GM21576 (cell line): ENCODE results near the gene ORMDL2.
"Not testable (repeated sequence)": the region's sequence is repeated elsewhere in the genome, so short reads cannot be mapped to it uniquely, and the experiment has no call there.

ENCODE experiments used
- ATAC-seq: cut with Tn5 transposase; IDR thresholded peaks from one replicate; pipeline ENCODE4 v1.9.1; 2021; ENCODE audit warnings: mild to moderate bottlenecking, moderate library complexity; ENCODE audit not compliant: unreplicated experiment

Gene ORMDL2

DNA sequence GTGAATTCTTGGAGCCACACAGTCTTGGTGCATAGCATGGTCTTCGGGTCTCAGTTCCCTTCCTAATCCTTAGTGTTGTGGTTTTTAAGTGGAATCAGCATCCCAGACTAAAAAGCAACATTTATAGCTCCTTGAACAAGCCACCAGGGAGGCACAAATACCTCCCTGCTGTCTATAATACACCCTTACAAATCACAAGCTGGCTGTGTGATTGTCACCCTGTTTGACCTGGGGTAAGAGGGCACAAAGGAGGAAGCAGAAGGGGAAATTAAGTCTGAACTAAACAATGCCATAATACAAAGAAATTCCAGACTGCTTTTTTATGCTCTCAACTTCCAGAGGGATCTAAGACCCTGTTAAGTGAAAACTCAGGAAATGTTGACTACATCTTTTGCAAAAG lies 32.6 kb downstream of the ORMDL2 start:
- no peak for ATAC-seq

DNA sequence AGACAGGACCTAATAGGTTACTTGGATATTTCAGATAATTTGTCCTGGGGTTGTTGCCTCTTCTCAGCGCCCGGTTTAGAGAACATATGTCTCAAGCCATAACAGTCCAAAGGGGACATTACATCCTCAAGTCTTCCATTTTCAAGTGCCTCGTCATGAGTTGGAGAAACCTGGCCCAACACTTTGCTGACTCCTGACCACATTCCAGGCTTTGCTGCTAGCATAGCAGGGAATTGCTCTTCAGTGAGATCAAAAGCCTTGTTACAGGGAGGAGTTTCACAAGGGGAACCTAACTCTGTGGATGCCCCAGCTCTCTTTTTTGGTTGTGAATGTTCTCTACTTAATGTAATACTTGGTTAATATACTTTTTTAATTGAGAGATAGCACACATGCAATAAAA lies 33.1 kb downstream of the ORMDL2 start:
- no peak for ATAC-seq

DNA sequence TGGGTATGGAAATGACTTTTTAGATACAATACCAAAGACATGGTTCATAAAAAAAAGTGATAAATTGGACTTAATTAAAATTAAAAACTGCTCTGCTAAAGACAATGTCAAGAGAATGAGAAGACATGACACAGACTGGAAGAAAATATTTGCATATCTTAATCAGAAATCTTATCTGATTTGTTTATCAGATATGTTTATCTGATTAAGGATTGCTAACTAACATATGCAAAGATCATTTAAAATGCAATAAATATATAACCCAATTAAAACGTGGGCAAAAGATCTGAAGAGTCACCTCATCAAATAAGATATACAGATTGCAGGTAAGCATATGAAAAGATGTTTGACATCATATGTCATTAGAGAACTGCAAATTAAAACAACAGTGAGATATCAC lies 34.9 kb downstream of the ORMDL2 start:
- no peak for ATAC-seq

DNA sequence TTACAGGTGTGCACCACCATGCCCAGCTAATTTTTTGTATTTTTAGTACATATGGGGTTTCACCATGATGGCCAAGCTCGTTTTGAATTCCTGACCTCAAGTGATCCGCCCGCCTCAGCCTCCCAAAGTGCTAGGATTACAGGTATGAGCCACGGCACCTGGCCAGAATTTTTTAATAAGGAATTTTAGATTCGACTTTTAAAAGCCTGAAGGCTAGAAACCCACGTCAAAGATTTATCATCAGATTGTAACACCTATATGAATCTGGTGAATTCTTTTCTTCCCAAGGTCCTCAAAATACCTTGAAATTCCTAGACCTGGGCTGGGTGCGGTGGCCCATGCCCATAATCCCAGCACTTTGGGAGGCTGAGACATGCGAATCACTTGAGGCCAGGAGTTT lies 43.6 kb downstream of the ORMDL2 start:
- ATAC-seq = no peak

DNA sequence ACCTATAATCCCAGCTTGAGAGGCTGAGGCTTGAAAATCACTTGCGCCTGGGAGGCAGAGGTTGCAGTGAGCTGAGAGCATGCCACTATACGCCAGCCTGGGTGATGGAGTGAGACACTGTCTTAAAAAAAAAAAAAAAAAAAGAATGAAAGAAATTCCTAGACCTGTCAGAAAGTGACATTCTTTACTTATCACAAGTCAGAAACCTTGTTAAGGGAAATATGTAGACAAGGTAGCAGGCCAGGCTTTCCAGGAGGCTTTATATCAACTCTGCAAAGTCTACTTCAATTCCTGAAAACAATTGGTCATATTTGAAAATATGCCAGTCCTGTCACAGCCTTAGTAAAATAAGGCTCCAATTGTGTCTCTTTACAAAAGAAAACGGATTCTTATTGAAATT lies 44.0 kb downstream of the ORMDL2 start:
- no peak for ATAC-seq

DNA sequence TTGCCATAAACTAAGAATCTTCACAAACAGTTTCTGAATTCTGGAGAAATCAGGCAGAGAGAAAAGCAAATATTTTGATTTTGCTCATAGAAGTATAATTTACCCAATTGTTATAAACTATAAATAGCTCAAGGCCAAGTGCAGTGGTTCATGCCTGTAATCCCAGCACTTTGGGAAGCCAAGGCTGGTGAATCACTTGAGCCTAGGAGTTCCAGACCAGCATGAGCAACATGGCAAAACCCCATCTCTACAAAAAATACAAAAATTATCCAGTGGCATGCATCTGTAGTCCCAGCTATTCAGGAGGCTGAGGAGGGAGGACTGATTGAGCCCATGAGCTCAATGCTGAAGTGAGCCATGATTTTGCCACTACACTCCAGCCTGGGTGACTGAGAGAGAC lies 44.4 kb downstream of the ORMDL2 start:
- no peak for ATAC-seq

DNA sequence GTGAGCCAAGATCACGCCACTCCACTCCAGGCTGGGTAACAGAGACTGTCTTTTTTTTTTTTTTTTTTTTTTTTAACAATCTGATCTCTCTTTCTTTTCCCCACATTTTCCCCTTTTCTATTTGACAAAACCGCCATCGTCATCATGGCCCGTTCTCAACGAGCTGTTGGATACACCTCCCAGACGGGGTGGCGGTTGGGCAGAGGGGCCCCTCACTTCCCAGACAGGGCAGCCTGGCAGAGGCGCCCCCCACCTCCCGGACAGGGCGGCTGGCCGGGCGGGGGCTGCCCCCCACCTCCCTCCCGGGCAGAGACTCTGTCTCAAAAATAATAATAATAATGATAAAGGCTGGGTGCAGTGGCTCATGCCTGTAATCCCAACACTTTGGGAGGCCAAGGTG lies 45.1 kb downstream of the ORMDL2 start:
- not testable (repeated sequence) for ATAC-seq

DNA sequence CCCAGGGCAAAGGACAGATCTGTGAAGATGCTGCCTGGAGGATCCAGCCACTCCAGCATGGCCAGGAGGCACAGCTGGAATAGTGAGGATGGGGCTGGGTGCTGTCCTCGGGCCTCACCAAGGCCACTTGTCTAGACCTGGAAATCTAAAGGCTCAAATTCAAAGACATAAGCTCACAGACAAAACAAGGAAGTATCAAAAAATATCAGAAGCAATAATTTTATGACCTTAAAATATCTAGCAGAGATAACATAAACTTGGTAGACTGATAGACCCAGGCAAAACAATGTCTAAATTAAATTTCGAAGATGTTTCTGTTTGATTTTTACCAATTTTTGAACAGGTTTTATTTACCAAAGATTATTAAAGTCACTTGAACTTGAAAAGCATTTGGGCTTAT lies 47.5 kb downstream of the ORMDL2 start:
- ATAC-seq = no peak

DNA sequence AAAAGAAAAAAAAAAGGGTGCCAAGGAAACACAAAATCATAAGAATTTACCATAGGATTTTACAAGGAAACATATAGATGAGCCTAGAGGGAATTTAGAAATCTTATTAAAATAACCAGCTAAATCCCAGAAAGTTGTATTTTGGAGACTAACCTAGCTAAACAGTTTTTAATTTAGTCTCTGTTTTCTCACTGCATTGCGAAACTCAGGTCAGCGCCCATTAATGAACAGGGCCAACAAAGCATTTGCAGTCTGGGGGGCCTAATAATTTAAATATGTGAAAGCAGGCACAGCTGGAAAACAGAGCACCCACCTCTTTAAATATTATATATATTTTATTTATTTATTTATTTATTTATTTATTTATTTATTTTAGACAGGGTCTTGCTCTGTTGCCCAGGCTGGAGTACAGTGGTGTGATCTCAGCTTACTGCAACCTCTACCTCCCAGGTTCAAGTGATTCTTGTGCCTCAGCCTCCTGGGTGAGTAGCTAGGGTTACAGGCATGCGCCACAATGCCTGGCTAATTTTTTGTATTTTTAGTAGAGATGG lies 48.7 kb downstream of the ORMDL2 start:
- not testable (repeated sequence) for ATAC-seq
